DOHH2 (cell line): ENCODE measurements around the gene FAM177B.

Experiments used
- CTCF ChIP-seq: fragments of 200-600 bp; sonication (generic); IDR thresholded peaks from one replicate; pipeline ENCODE4 v1.5.1; 2014; ENCODE audit warnings: antibody characterized with exemption, mild to moderate bottlenecking, low read depth, low read length; ENCODE audit not compliant: poor library complexity, severe bottlenecking
- EZH2phosphoT487 ChIP-seq: fragments of 200-600 bp; sonication (generic); IDR thresholded peaks from 2 replicates; pipeline ENCODE4 v1.6.1; 2017; ENCODE audit warnings: borderline replicate concordance, mild to moderate bottlenecking, antibody characterized with exemption, low read length, moderate library complexity, mixed read lengths

DNA sequence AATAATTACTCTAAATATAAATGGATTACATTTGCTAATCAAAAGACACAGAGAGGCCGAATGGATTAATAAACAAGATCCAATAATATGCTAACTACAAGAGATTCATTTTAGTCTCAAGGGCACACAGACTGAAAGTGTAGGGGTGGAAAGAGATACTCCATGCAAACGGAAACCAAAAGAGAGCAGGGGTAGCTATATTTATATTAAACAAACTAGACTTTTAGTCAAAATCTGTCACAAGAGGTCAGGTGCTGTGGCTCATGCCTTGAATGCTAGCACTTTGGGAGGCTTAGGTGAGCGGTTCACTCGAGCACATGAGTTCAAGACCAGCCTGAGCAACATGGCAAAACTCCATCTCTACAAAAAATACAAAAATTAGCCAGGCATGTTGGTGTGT is 44.2 kb downstream of the FAM177B start:
- TF ChIP-seq CTCF (no peak), EZH2phosphoT487 (no peak)
